Stimulated activated CD4-positive, alpha-beta T cell treated with anti-CD3 and anti-CD28 coated beads, Interleukin-1b, Interleukin-23, amount 100 ng/mL, for 48 hours (primary cell): ENCODE measurements around the gene RGSL1.
"Not testable (repeated sequence)": the region's sequence is repeated elsewhere in the genome, so short reads cannot be mapped to it uniquely, and the experiment has no call there.

ENCODE experiments used
- DNase-seq: peaks from one replicate; pipeline ENCODE4 v3.0.0-alpha.2; 2020

RGSL1 gene

GRCh38 chr1:182447124-182447523, 2.8 kb upstream of the RGSL1 start:
- not testable (repeated sequence) for DNase-seq

- DNase-seq: no peak
Measured at GRCh38 chr1:182447660-182448059, 2.3 kb upstream of the RGSL1 start.

GRCh38 chr1:182453631-182454030, 3.7 kb downstream of the RGSL1 start:
- no peak for DNase-seq

GRCh38 chr1:182457844-182458243, 7.9 kb downstream of the RGSL1 start:
- DNase-seq: no peak

GRCh38 chr1:182459949-182460348, 10.0 kb downstream of the RGSL1 start:
- DNase-seq: no peak

- no peak for DNase-seq
Measured at GRCh38 chr1:182460550-182460951, 10.6 kb downstream of the RGSL1 start.

GRCh38 chr1:182473556-182473955, 23.6 kb downstream of the RGSL1 start:
- DNase-seq: no peak

- DNase-seq: no peak
Measured at GRCh38 chr1:182476625-182477024, 26.7 kb downstream of the RGSL1 start.

- no peak for DNase-seq
Measured at GRCh38 chr1:182478238-182478637, 28.3 kb downstream of the RGSL1 start.

- DNase-seq: no peak
Measured at GRCh38 chr1:182484067-182484466, 34.1 kb downstream of the RGSL1 start.

GRCh38 chr1:182484531-182485257, 34.7 kb downstream of the RGSL1 start:
- DNase-seq: peak; percentile 13

GRCh38 chr1:182485861-182486260, 35.9 kb downstream of the RGSL1 start:
- DNase-seq: no peak

GRCh38 chr1:182488803-182489202, 38.9 kb downstream of the RGSL1 start:
- no peak for DNase-seq

- DNase-seq: no peak
Measured at GRCh38 chr1:182493063-182493462, 43.1 kb downstream of the RGSL1 start.

- no peak for DNase-seq
Measured at GRCh38 chr1:182495002-182495401, 45.1 kb downstream of the RGSL1 start.

- DNase-seq: no peak
Measured at GRCh38 chr1:182495693-182496092, 45.7 kb downstream of the RGSL1 start.

- DNase-seq: no peak
Measured at GRCh38 chr1:182507685-182508084, 57.7 kb downstream of the RGSL1 start.

GRCh38 chr1:182515556-182515955, 65.6 kb downstream of the RGSL1 start:
- no peak for DNase-seq

GRCh38 chr1:182520736-182521135, 70.8 kb downstream of the RGSL1 start:
- no peak for DNase-seq

GRCh38 chr1:182525342-182525741, 75.4 kb downstream of the RGSL1 start:
- no peak for DNase-seq

- DNase-seq: no peak
Measured at GRCh38 chr1:182527680-182528079, 77.7 kb downstream of the RGSL1 start.

- not testable (repeated sequence) for DNase-seq
Measured at GRCh38 chr1:182528206-182528605, 78.3 kb downstream of the RGSL1 start.

- no peak for DNase-seq
Measured at GRCh38 chr1:182533896-182534295, 84.0 kb downstream of the RGSL1 start.

- DNase-seq: no peak
Measured at GRCh38 chr1:182549346-182549745, 99.4 kb downstream of the RGSL1 start.

- DNase-seq: no peak
Measured at GRCh38 chr1:182549811-182550210, 99.9 kb downstream of the RGSL1 start.
